ENCODE measurements around the gene GOLGA6D.

The GOLGA6D gene

DNA sequence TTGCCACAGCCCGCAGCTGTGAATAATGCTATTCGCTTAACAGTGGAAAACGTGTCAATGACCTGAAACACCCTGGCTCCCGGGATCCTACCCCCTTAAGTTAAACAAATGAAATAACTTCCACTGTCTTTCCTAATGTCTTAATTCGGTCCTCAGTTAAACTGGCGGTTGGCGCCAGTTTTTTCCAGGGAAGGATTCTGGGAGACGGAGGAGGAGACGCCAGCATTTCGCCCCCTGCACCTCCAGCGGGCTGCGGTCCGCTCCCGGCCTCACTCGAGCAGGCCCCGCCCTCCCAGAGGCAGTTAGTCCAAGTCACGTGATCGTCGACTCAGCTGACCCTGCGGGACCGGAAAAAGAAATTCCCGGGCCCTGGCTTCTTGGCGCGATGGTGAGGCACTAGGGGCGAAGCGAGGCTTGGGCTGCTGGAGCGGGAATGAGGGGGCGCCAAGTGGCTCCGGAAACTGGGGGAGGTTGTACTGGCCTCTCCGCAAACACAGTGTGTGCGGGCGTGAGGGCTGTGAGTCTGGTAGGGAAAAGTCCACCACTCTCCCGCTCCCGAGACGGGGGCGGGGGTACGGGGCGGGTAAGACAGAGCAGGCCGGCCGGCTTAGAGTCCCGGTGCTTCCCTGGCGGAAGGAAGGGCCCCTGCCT is 53.2 kb downstream of the GOLGA6D start, which contains the start of gene COMMD4 (continued):
- TF ChIP-seq ZNF426 (tag by site-specific recombination; IDR thresholded peaks at IDR 0.05) (no peak), ZNF473 (tag by site-specific recombination; IDR thresholded peaks at IDR 0.05) (no peak), ZNF184 (tag by site-specific recombination; IDR thresholded peaks at IDR 0.05) (no peak), ZNF311 (tag by site-specific recombination; IDR thresholded peaks at IDR 0.05; ENCODE audit: borderline replicate concordance) (no peak), GLIS2 (tag by site-specific recombination; IDR thresholded peaks at IDR 0.05) (peak; percentile 69; the same call in 1 of the 2 replicates), GFI1B (tag by site-specific recombination; IDR thresholded peaks at IDR 0.05) (no peak), MYNN (tag by site-specific recombination; IDR thresholded peaks at IDR 0.05; ENCODE audit: borderline replicate concordance) (no peak), SP7 (tag by site-specific recombination; IDR thresholded peaks at IDR 0.05) (peak; percentile 84), ZNF175 (tag by site-specific recombination; IDR thresholded peaks at IDR 0.05) (no peak), KLF8 (tag by site-specific recombination; IDR thresholded peaks at IDR 0.05) (peak; percentile 95), PRDM4 (tag by site-specific recombination; IDR thresholded peaks at IDR 0.05) (0 out of 2 replicates have a peak, but pooled peaks have one; percentile 37), ZNF221 (tag by site-specific recombination; IDR thresholded peaks at IDR 0.05; ENCODE audit: borderline replicate concordance) (no peak), ZNF423 (tag by site-specific recombination; IDR thresholded peaks at IDR 0.05) (no peak), ZNF701 (tag by site-specific recombination; IDR thresholded peaks at IDR 0.05) (no peak), ZNF366 (tag by site-specific recombination; conservative IDR thresholded peaks at IDR 0.05) (peak; percentile 20; the same call in 1 of the 2 replicates), ZNF558 (tag by site-specific recombination; IDR thresholded peaks at IDR 0.05) (peak; percentile 55; the same call in 1 of the 2 replicates), ZNF132 (tag by site-specific recombination; IDR thresholded peaks at IDR 0.05; ENCODE audit: borderline replicate concordance) (no peak), ZNF394 (tag by site-specific recombination; IDR thresholded peaks at IDR 0.05; ENCODE audit: borderline replicate concordance) (peak; percentile 69), ZNF785 (tag by site-specific recombination; IDR thresholded peaks at IDR 0.05) (no peak), ZNF18 (tag by site-specific recombination; IDR thresholded peaks at IDR 0.05) (peak; percentile 62; the same call in 1 of the 2 replicates), SALL2 (tag by site-specific recombination; IDR thresholded peaks at IDR 0.05; ENCODE audit: borderline replicate concordance) (no peak), RBAK (tag by site-specific recombination; IDR thresholded peaks at IDR 0.05) (no peak), MEIS1 (CRISPR knock-in tag; IDR thresholded peaks at IDR 0.05; ENCODE audit: borderline replicate concordance) (no peak), ZNF514 (tag by site-specific recombination; IDR thresholded peaks at IDR 0.05) (no peak)
- TF ChIP-seq, protein P1, sequence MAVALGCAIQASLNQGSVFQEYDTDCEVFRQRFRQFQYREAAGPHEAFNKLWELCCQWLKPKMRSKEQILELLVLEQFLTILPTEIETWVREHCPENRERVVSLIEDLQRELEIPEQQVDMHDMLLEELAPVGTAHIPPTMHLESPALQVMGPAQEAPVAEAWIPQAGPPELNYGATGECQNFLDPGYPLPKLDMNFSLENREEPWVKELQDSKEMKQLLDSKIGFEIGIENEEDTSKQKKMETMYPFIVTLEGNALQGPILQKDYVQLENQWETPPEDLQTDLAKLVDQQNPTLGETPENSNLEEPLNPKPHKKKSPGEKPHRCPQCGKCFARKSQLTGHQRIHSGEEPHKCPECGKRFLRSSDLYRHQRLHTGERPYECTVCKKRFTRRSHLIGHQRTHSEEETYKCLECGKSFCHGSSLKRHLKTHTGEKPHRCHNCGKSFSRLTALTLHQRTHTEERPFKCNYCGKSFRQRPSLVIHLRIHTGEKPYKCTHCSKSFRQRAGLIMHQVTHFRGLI (tag by site-specific recombination; IDR thresholded peaks at IDR 0.05), result peak; percentile 76
- TF ChIP-seq, protein P2, sequence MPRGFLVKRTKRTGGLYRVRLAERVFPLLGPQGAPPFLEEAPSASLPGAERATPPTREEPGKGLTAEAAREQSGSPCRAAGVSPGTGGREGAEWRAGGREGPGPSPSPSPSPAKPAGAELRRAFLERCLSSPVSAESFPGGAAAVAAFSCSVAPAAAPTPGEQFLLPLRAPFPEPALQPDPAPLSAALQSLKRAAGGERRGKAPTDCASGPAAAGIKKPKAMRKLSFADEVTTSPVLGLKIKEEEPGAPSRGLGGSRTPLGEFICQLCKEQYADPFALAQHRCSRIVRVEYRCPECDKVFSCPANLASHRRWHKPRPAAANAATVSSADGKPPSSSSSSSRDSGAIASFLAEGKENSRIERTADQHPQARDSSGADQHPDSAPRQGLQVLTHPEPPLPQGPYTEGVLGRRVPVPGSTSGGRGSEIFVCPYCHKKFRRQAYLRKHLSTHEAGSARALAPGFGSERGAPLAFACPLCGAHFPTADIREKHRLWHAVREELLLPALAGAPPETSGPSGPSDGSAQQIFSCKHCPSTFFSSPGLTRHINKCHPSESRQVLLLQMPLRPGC (tag by site-specific recombination; IDR thresholded peaks at IDR 0.05), result peak; percentile 90
- TF ChIP-seq, protein P3, sequence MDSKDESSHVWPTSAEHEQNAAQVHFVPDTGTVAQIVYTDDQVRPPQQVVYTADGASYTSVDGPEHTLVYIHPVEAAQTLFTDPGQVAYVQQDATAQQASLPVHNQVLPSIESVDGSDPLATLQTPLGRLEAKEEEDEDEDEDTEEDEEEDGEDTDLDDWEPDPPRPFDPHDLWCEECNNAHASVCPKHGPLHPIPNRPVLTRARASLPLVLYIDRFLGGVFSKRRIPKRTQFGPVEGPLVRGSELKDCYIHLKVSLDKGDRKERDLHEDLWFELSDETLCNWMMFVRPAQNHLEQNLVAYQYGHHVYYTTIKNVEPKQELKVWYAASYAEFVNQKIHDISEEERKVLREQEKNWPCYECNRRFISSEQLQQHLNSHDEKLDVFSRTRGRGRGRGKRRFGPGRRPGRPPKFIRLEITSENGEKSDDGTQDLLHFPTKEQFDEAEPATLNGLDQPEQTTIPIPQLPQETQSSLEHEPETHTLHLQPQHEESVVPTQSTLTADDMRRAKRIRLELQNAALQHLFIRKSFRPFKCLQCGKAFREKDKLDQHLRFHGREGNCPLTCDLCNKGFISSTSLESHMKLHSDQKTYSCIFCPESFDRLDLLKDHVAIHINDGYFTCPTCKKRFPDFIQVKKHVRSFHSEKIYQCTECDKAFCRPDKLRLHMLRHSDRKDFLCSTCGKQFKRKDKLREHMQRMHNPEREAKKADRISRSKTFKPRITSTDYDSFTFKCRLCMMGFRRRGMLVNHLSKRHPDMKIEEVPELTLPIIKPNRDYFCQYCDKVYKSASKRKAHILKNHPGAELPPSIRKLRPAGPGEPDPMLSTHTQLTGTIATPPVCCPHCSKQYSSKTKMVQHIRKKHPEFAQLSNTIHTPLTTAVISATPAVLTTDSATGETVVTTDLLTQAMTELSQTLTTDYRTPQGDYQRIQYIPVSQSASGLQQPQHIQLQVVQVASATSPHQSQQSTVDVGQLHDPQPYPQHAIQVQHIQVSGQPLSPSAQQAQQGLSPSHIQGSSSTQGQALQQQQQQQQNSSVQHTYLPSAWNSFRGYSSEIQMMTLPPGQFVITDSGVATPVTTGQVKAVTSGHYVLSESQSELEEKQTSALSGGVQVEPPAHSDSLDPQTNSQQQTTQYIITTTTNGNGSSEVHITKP (tag by site-specific recombination; IDR thresholded peaks at IDR 0.05), result no peak; the same call in 1 of the 2 replicates
- TF ChIP-seq, protein P4, sequence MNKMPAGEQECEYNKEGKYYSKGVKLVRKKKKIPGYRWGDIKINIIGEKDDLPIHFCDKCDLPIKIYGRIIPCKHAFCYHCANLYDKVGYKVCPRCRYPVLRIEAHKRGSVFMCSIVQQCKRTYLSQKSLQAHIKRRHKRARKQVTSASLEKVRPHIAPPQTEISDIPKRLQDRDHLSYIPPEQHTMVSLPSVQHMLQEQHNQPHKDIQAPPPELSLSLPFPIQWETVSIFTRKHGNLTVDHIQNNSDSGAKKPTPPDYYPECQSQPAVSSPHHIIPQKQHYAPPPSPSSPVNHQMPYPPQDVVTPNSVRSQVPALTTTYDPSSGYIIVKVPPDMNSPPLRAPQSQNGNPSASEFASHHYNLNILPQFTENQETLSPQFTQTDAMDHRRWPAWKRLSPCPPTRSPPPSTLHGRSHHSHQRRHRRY (tag by site-specific recombination; IDR thresholded peaks at IDR 0.05), result 0 out of 2 replicates have a peak, but pooled peaks have one; percentile 26
